ENCODE results near the gene NEUROD2.
"Not testable (repeated sequence)": the region's sequence is repeated elsewhere in the genome, so short reads cannot be mapped to it uniquely, and the experiment has no call there.

The NEUROD2 gene

GRCh38 chr17:39601758-39602532 is 5.8 kb downstream of the NEUROD2 start:
- DNase-seq = no peak

DNA sequence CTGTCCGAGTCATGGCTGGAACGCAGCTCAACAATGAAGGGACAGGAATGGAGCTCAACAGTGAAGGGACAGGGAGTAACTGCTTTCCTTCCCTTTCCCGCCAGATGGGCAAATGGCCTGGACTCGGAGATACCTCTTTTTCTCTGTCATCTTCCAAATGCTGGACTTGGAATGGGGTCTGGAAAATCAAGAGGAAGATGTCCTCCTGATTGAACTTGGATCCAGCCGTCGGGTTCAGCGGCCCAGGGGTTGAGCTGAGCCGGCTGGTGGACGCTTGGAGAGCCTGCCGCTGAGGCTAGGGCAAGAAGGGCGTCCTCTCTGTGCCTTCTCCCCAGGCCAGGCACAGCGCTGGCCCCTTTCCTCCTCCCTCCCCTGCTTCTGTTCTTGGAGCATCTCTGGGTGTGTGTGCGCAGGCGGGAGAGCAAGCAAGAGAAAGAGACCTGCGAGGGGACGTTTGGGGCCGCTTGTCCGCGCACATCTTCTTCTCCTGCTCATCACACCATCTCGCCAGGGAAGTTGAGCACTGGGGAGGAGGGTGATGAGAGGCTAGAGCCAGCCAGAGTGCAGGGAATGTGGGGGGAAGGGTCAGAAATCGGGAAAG is 6.6 kb downstream of the NEUROD2 start:
- DNase-seq = no peak

DNA sequence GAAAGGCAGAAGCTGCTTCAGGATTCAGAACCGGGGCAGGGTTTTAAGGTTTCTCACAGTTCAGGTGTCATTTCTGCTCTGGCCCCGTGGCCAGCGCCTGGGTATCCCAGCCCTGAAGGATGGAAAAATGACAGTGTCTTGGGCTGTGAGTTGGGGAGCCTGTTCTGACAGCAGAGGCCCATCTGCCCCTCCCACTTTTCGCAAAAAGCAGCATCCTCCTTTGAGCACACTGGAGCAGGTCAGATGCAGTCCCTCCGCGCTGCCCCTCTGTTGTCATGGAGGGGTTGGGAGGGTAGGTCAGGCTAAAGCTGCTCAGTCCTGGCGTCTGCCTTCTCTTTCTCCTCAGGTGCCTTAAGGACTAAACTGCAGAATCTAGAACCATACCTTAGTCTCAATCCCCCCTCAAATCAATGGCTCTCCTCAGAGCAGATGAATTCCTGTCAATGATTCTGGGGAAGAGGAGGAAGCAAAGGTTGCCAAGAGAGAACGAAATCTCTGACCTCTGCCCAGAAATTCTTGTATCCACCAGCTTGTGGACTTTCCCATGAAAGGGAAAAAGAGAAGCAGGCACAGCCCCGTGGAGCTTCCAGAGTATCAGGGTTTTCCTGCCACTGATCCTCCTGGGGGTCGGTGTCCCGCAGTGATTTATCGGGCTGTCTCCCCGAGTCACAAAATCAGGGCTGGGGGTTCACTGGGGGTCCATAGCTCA is 7.3 kb downstream of the NEUROD2 start:
- no peak for DNase-seq

- no peak for DNase-seq
These were observed 8.0 kb downstream of the NEUROD2 start for GRCh38 chr17:39599665-39600231.

DNA sequence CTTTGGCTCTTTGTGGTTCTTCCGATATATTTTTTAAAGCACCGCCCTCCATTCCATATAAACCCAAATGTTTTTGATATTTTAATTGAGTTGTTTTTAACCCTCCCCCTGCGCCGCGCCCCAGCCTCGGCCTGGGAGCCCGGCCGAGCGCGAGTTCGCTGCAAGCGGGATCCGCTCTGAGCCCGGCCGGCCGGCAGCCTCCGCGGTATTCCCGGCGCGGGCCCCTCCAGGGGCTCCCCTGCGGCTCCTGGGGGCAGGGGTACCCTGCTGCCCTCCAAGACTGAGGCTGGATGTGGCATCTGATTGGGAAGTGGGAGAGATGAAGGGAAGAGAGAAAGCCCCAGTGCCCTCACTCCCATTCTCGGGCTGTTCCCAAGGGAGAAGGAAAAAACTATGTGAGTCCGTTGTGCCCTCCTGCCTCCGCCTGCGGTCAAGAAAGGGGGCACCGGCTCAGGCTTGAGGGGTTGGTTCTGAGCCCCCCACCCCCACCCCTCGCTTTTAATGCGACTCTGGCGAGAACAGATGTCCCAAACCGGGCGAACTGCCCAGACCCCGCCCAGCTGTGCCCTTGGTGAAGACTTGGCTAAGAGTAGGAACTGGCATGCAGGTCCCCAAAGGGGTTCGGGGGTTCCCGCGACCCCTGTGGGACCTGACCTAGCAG is 8.6 kb downstream of the NEUROD2 start:
- no peak for DNase-seq

DNA sequence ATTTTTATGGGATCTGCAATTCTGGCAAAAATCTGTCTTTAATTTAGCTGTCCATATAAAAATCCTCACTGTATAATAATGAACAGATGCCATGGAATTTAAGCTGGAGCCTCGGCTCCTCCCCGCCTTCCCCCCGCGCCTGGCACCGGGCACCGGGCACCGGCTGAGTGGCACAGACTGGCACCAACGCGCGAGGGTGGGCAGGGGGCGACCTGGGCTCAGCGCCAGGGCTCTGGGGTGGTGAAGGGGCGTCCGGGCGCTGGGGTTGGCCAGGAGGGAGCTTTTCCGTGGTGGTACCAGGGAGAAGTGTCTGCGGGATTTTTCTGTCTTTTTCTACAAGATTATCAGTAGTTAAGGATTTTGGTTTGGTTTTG is 9.1 kb downstream of the NEUROD2 start:
- DNase-seq = no peak

DNA sequence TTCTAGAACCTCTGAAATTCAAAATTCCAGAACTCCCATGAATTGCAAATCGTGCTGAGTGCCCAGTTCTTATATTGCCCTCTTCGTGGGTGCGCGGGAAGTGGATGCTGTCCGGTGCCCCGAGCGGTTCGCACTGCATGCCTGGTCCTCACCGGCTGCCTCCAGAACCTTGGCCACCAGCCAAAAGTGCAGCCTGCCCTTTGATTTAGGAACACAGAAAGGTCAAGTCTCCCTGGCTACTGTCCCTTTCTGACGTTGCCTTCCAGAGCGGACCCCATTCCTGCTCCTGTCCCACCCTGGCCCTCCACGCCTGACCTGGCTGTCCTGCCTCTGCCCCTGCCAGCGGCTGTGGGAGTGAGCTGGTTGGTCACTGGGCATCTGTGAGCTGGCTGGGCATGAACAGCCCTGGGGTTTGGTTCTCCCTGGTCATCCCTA is 9.7 kb downstream of the NEUROD2 start:
- DNase-seq = no peak

GRCh38 chr17:39597372-39598046 is 10.2 kb downstream of the NEUROD2 start:
- peak; percentile 56 for DNase-seq

GRCh38 chr17:39596543-39597267 is 11.0 kb downstream of the NEUROD2 start:
- no peak for DNase-seq

- no peak for DNase-seq
These were observed 11.7 kb downstream of the NEUROD2 start for GRCh38 chr17:39595928-39596510.

GRCh38 chr17:39595294-39595693 is 12.4 kb downstream of the NEUROD2 start:
- DNase-seq = no peak

GRCh38 chr17:39593371-39593770 is 14.3 kb downstream of the NEUROD2 start:
- no peak for DNase-seq

DNA sequence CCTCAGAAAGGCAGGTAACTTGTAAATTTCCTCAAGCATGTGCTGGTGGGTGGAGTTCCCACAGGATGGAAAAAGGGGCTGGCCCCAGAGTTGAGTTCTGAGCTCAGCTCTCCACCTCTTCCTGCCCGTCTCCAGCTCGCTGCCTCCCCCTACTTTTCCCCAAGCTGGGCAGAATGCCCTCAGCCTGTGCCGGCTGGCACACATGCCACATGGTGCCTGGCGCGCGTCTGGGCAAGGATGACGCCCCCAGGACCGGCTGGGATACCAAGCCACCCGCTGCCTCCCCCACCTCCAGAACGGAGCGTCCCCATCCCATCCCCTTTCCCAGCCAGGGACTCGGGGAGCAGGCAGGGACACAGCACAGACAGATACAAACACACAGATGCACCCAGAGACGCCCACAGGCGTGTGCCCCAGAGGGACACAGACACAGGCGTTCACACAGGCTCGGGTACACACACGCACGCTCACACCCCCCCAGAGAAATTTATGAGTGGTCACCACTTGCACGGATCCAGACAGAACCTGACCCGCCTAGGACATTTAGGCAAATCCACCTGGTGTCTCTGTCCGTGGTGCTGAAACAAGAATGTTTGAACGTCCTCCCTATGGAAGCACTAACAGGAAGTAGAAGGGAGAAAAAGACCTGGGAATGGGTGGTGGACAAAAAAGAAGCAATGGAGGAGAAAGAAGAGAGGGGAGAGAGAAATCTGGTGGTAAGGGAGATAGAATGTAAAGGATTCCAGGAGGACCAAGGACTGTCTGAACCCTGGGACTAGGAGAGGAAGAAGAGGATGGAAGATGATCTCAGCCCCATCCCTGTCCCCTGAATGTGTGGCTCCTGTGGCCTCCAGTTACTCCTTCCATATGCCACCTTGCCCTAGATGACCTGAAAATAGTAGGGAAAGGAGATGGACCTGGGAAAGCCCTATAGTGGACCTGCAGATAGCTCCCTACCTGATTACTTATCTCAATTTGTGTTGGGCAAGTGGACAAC is 15.5 kb downstream of the NEUROD2 start:
- no peak for DNase-seq

DNA sequence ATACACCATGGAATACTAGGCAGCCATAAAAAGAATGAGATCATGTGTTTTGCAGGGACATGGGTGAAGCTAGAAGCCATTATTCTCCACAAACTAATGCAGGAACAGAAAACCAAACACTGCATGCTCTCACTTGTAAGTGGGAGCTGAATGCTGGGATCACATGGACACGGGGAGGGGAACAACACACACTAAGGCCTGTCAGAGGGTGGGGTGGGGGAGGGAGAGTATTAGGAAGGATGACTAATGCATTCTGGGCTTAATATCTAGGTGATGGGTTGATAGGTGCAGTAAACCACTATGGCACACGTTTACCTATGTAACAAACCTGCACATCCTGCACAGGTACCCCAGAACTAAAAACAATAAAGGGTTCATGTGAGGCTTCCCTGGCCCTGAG is 17.5 kb downstream of the NEUROD2 start:
- not testable (repeated sequence) for DNase-seq

- DNase-seq = no peak
These were observed 25.1 kb downstream of the NEUROD2 start for GRCh38 chr17:39582658-39583057.

GRCh38 chr17:39581759-39582085 is 26.0 kb downstream of the NEUROD2 start:
- no peak for DNase-seq

DNA sequence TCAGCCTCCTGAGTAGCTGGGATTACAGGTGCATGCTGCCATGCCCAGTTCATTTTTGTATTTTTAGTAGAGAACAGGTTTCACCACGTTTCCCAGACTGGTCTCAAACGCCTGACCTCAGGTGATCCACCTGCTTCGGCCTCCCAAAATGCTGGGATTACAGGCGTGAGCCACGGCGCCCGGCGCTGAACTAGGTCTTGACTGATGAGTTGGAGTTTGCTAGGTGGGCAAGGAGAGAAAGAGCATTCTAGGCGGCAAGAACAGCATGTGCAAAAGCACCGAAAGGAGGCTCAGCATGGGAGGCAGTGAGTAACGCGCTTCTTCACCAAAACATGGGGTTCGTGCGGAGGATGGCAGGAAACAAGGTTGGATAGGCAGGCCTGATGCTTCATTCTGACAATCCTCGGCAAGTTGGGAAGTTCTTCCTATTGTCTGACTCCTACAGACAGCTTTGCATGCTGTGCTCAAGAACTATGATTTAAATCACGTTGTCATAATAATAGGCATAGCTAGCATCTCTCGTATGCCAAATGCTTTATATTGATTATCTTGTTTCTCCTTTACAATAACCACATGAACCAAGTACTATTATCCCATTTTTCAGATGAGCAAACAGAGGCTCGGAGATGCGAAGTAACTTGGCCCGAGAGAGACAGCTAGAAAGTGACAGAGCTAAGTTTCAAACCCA is 26.5 kb downstream of the NEUROD2 start:
- DNase-seq = no peak

DNA sequence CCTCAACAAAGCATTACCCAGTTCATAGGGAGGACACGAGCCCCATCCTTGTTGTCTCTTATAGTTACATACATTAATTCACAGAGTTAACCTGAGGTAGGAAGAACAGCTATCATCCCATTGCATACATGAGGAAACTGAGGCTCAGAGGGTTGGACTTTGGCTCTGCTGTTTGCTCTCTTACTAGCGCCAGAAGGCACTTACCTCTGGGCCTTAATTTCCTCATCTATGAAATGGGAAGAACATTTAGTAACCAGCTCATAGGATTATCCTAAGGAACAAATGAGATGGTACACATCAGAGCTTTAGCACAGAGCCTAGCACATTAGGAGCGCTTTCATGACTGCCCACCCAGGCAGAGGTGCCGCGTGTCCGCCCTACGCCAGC is 27.6 kb downstream of the NEUROD2 start:
- DNase-seq = no peak

DNA sequence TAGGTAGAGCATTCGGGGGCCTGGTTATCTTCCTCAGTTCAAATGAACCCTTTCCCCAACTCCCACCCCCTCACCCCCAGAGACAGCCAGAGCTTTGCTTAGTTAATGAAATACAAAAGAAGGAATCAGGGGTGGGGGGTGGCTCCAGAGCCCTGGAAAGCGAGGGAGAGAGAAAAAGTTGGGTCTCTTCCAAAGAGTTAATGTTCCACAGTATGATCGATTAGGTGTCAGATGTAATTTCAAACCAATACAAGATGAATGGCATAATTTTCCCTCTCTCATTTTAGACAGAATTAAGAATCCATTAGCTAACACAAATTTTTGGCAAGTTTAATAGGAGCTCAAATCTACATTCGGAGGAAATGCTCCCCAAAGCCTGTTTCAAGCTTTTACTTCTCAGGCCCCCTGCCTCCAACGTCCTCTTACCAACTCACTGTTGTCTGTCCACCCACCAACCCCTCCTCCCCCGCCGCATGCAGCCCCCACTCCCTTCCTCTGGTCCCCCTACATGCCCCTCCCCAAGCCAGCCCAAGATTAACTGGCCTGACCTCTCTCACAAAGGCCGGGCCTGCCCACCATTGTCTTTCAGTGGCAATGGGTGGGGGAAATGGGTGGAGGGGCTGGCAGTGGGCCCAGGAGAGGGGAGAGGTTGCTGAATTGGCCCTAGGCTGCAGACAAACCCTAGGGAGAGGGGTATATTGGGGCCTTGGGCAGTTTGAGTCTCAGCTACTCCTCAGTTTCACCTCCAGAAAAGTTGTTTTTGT is 28.2 kb downstream of the NEUROD2 start:
- no peak for DNase-seq
